ENCODE measurements around the gene CTNND2. TPM values are rescaled to one million over a fixed set of nuclear protein-coding genes. Genes with fewer than 3 reads are reported as not detected.

The CTNND2 gene
- total RNA-seq, 4 donors from 2014 or later, result 1.3 to 2.5 (median 2.1) TPM

GRCh38 chr5:11790201-11790600, 114.0 kb downstream of the CTNND2 start:
- intact Hi-C loops (cut with DNase I), result no loop called here

DNA sequence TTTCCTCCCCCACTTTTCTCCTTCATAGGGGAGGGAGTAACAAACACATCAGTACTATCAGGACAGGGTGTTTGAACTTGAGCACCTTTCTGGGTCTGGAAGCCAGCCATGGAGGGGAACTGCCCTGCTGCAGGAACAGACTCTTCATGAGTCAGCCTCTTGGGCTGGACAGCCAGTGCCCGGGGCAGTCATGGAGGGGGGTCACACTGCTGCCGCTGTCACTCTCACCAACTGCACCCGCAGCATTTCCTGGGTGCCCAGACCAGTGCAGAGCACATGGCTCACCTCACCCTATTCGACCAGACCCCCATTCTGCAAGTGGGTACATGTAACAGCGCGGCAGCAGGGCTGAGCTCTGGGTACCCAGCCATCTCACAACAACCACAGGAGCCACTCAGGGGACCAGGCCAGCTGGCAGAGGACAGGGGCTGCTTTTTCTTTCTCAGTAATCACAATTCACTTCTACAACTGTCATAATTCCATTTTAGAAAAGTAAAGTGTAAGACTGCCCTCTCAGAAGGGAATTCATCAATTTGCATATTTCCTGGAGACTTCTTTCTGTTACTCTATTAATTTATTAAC, 118.4 kb downstream of the CTNND2 start:
- DNase-seq (ENCODE audit: extremely low spot score), result no peak
- H3K27me3 ChIP-seq, result no peaks in the 10 kb centered on the region
- WGBS, result 83% methylated on average over 6 of the region's 6 CpGs
- peaks cover 0 to 4% (median 0%) of the 10 kb centered on the region in 4 donors for H3K9me3 ChIP-seq
- no peak overlapping the region for H3K4me3 ChIP-seq
- TF ChIP-seq POLR2A (IDR thresholded peaks at IDR 0.05; ENCODE audit: low read depth) (no peak), POLR2AphosphoS5 (IDR thresholded peaks at IDR 0.05) (no peak), EP300 (IDR thresholded peaks at IDR 0.05) (no peak)
- TF ChIP-seq, protein P1, sequence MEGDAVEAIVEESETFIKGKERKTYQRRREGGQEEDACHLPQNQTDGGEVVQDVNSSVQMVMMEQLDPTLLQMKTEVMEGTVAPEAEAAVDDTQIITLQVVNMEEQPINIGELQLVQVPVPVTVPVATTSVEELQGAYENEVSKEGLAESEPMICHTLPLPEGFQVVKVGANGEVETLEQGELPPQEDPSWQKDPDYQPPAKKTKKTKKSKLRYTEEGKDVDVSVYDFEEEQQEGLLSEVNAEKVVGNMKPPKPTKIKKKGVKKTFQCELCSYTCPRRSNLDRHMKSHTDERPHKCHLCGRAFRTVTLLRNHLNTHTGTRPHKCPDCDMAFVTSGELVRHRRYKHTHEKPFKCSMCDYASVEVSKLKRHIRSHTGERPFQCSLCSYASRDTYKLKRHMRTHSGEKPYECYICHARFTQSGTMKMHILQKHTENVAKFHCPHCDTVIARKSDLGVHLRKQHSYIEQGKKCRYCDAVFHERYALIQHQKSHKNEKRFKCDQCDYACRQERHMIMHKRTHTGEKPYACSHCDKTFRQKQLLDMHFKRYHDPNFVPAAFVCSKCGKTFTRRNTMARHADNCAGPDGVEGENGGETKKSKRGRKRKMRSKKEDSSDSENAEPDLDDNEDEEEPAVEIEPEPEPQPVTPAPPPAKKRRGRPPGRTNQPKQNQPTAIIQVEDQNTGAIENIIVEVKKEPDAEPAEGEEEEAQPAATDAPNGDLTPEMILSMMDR (IDR thresholded peaks at IDR 0.05), result no peak
- no peaks in the 10 kb centered on the region for H3K4me1 ChIP-seq
- H3K27ac ChIP-seq (replicated peaks in 1 of 4), result no peak overlapping the region
- intact Hi-C loops (cut with DNase I), result no loop called here
- no peaks in the 10 kb centered on the region for H3K36me3 ChIP-seq

More at GRCh38 chr5:11790201-11790600, 114.0 kb downstream of the CTNND2 start:
- DNase-seq (ENCODE audit: extremely low spot score), result no peak
- Histone ChIP-seq H3K36me3 (no peaks in the 10 kb centered on the region), H3K27ac (replicated peaks in 1 of 4) (no peak overlapping the region), H3K27me3 (no peaks in the 10 kb centered on the region), H3K4me3 (no peak overlapping the region), H3K9me3 (no peaks in the 10 kb centered on the region), H3K4me1 (peaks cover 0 to 4% (median 0%) of the 10 kb centered on the region in 4 donors)
- TF ChIP-seq EP300 (IDR thresholded peaks at IDR 0.05), result no peak
- no peak for TF ChIP-seq POLR2A (IDR thresholded peaks at IDR 0.05; ENCODE audit: low read depth)
- TF ChIP-seq, protein P1 (IDR thresholded peaks at IDR 0.05), result no peak
- TF ChIP-seq POLR2AphosphoS5 (IDR thresholded peaks at IDR 0.05), result no peak
- WGBS, result 78% methylated on average over 1 of the region's 2 CpGs

GRCh38 chr5:11780641-11781345, 123.5 kb downstream of the CTNND2 start:
- Histone ChIP-seq H3K27ac (replicated peaks in 1 of 4) (no peak overlapping the region), H3K27me3 (no peaks in the 10 kb centered on the region), H3K4me1 (no peaks in the 10 kb centered on the region), H3K9me3 (peaks cover 0 to 4% (median 0%) of the 10 kb centered on the region in 4 donors), H3K4me3 (no peak overlapping the region), H3K36me3 (no peaks in the 10 kb centered on the region)
- intact Hi-C loops (cut with DNase I), result no loop called here
- 87% methylated on average over 4 of the region's 4 CpGs for WGBS
- TF ChIP-seq, protein P1 (IDR thresholded peaks at IDR 0.05), result no peak
- TF ChIP-seq POLR2A (IDR thresholded peaks at IDR 0.05; ENCODE audit: low read depth), result no peak
- no peak for TF ChIP-seq EP300 (IDR thresholded peaks at IDR 0.05)
- DNase-seq (ENCODE audit: extremely low spot score), result no peak

GRCh38 chr5:11777096-11777495, 127.2 kb downstream of the CTNND2 start:
- no peak overlapping the region for H3K27ac ChIP-seq (replicated peaks in 1 of 4)
- H3K4me1 ChIP-seq, result no peaks in the 10 kb centered on the region
- DNase-seq (ENCODE audit: extremely low spot score), result no peak
- no peaks in the 10 kb centered on the region for H3K9me3 ChIP-seq
- no peak overlapping the region for H3K4me3 ChIP-seq
- H3K27me3 ChIP-seq, result no peaks in the 10 kb centered on the region
- TF ChIP-seq POLR2AphosphoS5 (IDR thresholded peaks at IDR 0.05) (no peak), POLR2A (IDR thresholded peaks at IDR 0.05; ENCODE audit: low read depth) (no peak), EP300 (IDR thresholded peaks at IDR 0.05) (no peak)
- TF ChIP-seq, protein P1 (IDR thresholded peaks at IDR 0.05), result no peak
- intact Hi-C loops (cut with DNase I), result no loop called here
- 53% methylated on average over 2 of the region's 2 CpGs for WGBS
- no peaks in the 10 kb centered on the region for H3K36me3 ChIP-seq

Measured in esophagus muscularis mucosa (tissue), 4 donors.